Immature natural killer cell (primary cell): ENCODE data around the gene ANO4. TPM values are rescaled to one million over a fixed set of nuclear protein-coding genes. Genes with fewer than 3 reads are reported as not detected.
"Not testable (repeated sequence)": the region's sequence is repeated elsewhere in the genome, so short reads cannot be mapped to it uniquely, and the experiment has no call there.

ENCODE experiments used
- DNase-seq, 3 donors: peaks; one replicate each; pipeline ENCODE4 v3.0.0; 2022; ENCODE audit warnings: mixed read lengths in 1 of 3
- H3K27ac Mint-ChIP-seq, 6 donors: one replicate each; pipeline ENCODE4 v1.8.0; 2020; ENCODE audit warnings: mixed read lengths in 6 of 6, mild to moderate bottlenecking in 5 of 6, inconsistent platforms in 4 of 6, moderate library complexity in 3 of 6
- H3K27me3 Mint-ChIP-seq, 3 donors: one replicate each; pipeline ENCODE4 v1.8.0; 2020 to 2021; ENCODE audit warnings: low read depth in 3 of 3, mild to moderate bottlenecking in 3 of 3, mixed read lengths in 3 of 3, moderate library complexity in 3 of 3, inconsistent platforms in 1 of 3
- H3K36me3 Mint-ChIP-seq, 3 donors: one replicate each; pipeline ENCODE4 v1.8.0; 2020; ENCODE audit warnings: mixed read lengths in 3 of 3, inconsistent platforms in 2 of 3, mild to moderate bottlenecking in 2 of 3
- H3K4me1 Mint-ChIP-seq, 2 donors: one replicate each; pipeline ENCODE4 v1.8.0; 2020; ENCODE audit warnings: inconsistent platforms in 2 of 2, mild to moderate bottlenecking in 2 of 2, mixed read lengths in 2 of 2, moderate library complexity in 1 of 2
- H3K4me3 Mint-ChIP-seq, 5 donors: one replicate each; pipeline ENCODE4 v1.8.0; 2020; ENCODE audit warnings: mild to moderate bottlenecking in 5 of 5, mixed read lengths in 5 of 5, inconsistent platforms in 3 of 5, moderate library complexity in 3 of 5
- H3K9me3 Mint-ChIP-seq, 6 donors: one replicate each; pipeline ENCODE4 v1.8.0; 2020; ENCODE audit warnings: mild to moderate bottlenecking in 6 of 6, mixed read lengths in 6 of 6, inconsistent platforms in 4 of 6, moderate library complexity in 3 of 6
- polyA plus RNA-seq, 3 donors: library from polyadenylated mRNA; unstranded; fragments of 300-500 nt; fragmentation: Illumina TruSeq; gene quantifications; one replicate each; pipeline ENCODE4 v1.2.3, GENCODE V29; 2021

ANO4 gene
- polyA plus RNA-seq, 3 donors from 2014 or later, result not detected

GRCh38 chr12:101040936-101041335 is 246.4 kb downstream of the ANO4 start:
- no peak overlapping the region for H3K27ac Mint-ChIP-seq
- no peak for DNase-seq
- H3K36me3 Mint-ChIP-seq, result no peaks in the 10 kb centered on the region
- peaks cover 0 to 7% (median 4%) of the 10 kb centered on the region in 6 donors for H3K9me3 Mint-ChIP-seq
- H3K4me3 Mint-ChIP-seq, result no peak overlapping the region
- H3K4me1 Mint-ChIP-seq, result no peaks in the 10 kb centered on the region
- H3K27me3 Mint-ChIP-seq, result peaks cover 0 to 2% (median 0%) of the 10 kb centered on the region in 3 donors

- no peak for DNase-seq
- Mint-ChIP-seq H3K36me3 (no peaks in the 10 kb centered on the region), H3K27ac (no peak overlapping the region), H3K4me3 (no peak overlapping the region), H3K27me3 (peaks cover 0 to 2% (median 0%) of the 10 kb centered on the region in 3 donors), H3K9me3 (peaks cover 0 to 7% (median 4%) of the 10 kb centered on the region in 6 donors), H3K4me1 (no peaks in the 10 kb centered on the region)
These were observed 247.6 kb downstream of the ANO4 start for GRCh38 chr12:101042211-101042610.

DNA sequence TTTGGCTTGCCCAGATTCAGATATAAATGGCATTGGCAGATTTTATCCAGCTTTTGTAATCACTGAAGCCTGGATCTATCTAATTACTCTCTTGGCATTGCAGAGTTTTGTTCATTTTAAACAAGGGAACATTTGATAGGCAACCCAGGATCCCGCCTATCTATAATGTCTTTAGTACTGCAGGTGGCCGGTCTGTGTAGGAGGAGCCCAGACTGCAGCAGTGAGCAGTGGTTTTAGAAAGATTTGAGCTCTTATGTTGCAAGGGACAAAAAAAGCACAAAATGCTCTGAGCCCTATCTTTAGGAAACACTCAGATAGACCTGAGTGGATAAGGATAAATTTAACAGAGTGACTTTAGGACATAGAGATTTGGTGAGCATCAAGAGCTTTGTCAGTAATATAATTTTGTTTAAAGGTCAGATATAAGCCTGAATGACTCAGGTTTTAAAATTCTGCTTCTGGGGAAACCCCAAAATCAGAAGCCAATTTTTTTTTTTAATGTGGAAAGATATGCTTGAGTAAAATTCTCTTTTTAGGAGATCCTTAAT is 250.0 kb downstream of the ANO4 start:
- no peak for DNase-seq
- Mint-ChIP-seq H3K4me1 (no peaks in the 10 kb centered on the region), H3K27me3 (peaks cover 0 to 2% (median 1%) of the 10 kb centered on the region in 3 donors), H3K36me3 (no peaks in the 10 kb centered on the region), H3K9me3 (peaks cover 0 to 7% (median 4%) of the 10 kb centered on the region in 6 donors), H3K27ac (no peak overlapping the region), H3K4me3 (no peak overlapping the region)

DNA sequence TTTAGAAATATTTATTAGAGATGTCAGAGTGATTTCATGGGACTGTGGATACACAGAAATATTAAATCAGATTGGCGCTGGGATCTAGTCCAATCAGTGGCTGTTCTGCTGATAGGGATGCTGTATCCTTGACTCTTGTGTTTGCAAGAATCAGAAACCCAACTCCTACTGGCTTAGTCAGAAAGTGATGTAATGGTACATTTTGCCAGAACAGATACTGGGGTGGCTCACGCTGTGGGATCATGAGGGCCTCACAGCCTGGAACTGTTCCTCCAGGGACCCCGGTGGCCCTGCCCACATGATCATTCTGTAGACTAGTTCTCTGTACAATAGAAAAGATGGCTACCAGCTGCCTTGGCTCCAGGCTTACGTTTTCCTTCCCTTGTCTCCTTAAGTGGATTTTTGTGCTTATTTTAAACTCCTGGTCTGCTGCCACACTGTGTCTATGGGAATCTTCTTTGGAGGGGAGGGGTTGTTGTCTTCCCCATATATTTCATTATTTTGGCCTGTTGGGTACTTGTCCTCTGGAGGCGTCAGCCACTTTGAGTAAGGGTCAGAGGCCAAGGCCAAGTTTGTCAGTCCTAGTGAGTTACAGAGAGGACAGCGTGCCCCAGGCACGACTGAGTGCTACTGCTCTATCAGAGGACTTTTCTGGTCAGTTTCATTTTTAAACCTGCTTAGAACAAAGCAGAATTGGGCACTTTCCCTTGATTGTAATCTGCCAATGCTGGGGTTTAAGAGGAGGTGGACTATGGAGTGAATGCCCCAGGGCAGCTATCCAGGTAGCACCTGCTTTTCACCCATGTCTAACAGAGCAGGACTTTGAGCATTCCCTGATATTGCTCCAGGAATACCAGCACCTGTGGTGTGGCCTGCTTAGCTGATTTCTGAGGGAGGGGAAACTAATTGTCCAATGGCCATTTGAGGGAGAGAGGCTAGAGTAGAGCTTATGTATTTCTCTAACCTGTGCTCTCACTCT is 251.2 kb downstream of the ANO4 start:
- no peak for DNase-seq
- Mint-ChIP-seq H3K9me3 (peaks cover 0 to 7% (median 4%) of the 10 kb centered on the region in 6 donors), H3K27me3 (peaks cover 0 to 3% (median 2%) of the 10 kb centered on the region in 3 donors), H3K27ac (no peak overlapping the region), H3K36me3 (no peaks in the 10 kb centered on the region), H3K4me1 (no peaks in the 10 kb centered on the region), H3K4me3 (no peak overlapping the region)

GRCh38 chr12:101047652-101048051 is 253.1 kb downstream of the ANO4 start:
- no peak for DNase-seq
- no peaks in the 10 kb centered on the region for H3K4me1 Mint-ChIP-seq
- no peak overlapping the region for H3K4me3 Mint-ChIP-seq
- peaks cover 0 to 4% (median 2%) of the 10 kb centered on the region in 6 donors for H3K9me3 Mint-ChIP-seq
- H3K27me3 Mint-ChIP-seq, result peaks cover 0 to 3% (median 0%) of the 10 kb centered on the region in 3 donors
- H3K27ac Mint-ChIP-seq, result no peak overlapping the region
- H3K36me3 Mint-ChIP-seq, result no peaks in the 10 kb centered on the region

- Mint-ChIP-seq H3K4me3 (no peak overlapping the region), H3K27me3 (peaks cover 0 to 3% (median 0%) of the 10 kb centered on the region in 3 donors), H3K27ac (no peak overlapping the region), H3K36me3 (no peaks in the 10 kb centered on the region), H3K9me3 (peaks cover 0 to 9% (median 1%) of the 10 kb centered on the region in 6 donors), H3K4me1 (no peaks in the 10 kb centered on the region)
- DNase-seq, result no peak
These were observed 256.1 kb downstream of the ANO4 start for GRCh38 chr12:101050631-101051030.

DNA sequence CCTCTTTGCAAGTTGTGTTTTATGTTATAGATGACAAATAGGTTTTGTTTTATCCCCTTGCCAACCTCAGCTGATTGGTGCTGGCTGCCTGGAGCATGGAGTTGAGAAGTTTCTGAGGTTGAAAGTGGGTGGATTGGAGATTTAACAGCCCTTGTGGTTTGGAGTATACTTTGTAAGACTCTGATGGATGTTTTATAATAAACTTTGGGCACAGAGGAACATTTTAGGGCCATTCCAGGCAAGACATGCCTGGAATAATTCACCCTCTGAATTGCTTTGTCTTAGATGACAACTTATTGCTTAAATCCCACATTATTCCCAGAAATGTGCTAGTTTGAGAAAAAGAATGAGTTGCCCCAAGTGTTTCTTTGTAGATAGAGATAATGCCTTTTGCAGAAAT is 256.6 kb downstream of the ANO4 start:
- no peaks in the 10 kb centered on the region for H3K36me3 Mint-ChIP-seq
- H3K9me3 Mint-ChIP-seq, result peaks cover 0 to 9% (median under 1%) of the 10 kb centered on the region in 6 donors
- no peak for DNase-seq
- peaks cover 0 to 3% (median 0%) of the 10 kb centered on the region in 3 donors for H3K27me3 Mint-ChIP-seq
- H3K4me1 Mint-ChIP-seq, result no peaks in the 10 kb centered on the region
- H3K4me3 Mint-ChIP-seq, result no peak overlapping the region
- H3K27ac Mint-ChIP-seq, result no peak overlapping the region

DNA sequence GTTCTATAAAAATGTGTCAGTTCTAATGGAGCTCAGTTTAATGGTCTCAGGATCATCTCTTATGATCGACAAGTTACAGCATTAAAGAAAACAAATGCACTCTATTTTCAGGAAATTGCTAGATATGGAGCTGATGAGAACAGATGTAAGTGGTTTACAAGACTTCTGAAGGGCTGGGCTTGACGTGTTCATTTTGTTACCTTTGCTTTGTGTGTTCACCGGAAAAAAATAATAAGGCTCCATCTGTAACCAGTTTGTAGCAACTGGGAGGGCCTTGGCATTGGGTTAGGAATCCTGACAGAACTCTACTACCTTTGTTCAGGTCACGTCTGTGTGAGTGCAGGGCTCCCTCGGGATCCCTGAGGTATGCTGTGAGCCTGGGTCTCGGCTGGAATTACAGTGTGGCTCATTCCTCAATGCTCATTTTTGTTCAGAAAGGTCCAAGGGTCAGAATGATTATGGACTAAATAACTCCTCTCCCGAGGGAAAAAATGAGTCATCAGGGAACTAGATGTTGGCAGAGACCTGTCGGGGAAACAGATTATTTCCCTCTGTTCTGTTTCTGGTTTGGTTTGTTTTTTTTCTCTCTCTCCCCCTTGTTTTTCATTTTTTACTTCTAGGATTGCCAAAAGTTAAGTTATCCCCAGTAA is 257.4 kb downstream of the ANO4 start:
- Mint-ChIP-seq H3K4me3 (no peak overlapping the region), H3K9me3 (peaks cover 0 to 10% (median under 1%) of the 10 kb centered on the region in 6 donors), H3K4me1 (no peaks in the 10 kb centered on the region), H3K27me3 (peaks cover 0 to 3% (median 0%) of the 10 kb centered on the region in 3 donors), H3K36me3 (no peaks in the 10 kb centered on the region), H3K27ac (no peak overlapping the region)
- no peak for DNase-seq

GRCh38 chr12:101053203-101053602 is 258.6 kb downstream of the ANO4 start:
- H3K27ac Mint-ChIP-seq, result no peak overlapping the region
- H3K36me3 Mint-ChIP-seq, result no peaks in the 10 kb centered on the region
- DNase-seq, result no peak
- no peaks in the 10 kb centered on the region for H3K4me1 Mint-ChIP-seq
- peaks cover 0 to 2% (median 0%) of the 10 kb centered on the region in 3 donors for H3K27me3 Mint-ChIP-seq
- H3K9me3 Mint-ChIP-seq, result peaks cover 0 to 16% (median under 1%) of the 10 kb centered on the region in 6 donors
- no peak overlapping the region for H3K4me3 Mint-ChIP-seq

DNA sequence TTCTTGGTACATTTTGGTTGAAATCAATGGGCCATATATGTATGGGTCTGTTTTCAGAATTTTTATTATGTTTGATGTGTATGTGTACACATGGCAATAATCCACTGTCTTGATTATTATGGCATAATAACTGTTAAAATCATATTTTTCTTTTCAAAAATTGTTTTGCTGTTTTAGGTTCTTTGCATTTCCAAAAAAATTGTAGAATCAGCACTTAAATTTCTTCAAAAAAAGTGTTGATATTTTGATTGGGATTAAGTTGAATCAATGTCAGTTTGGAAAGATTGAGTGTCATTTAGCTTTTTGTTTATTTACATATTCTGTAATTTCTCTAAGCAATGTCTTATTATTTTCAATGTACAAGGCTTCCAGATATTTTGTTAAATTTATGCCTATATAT is 261.4 kb downstream of the ANO4 start:
- DNase-seq, result no peak
- Mint-ChIP-seq H3K9me3 (peaks cover 0 to 23% (median 4%) of the 10 kb centered on the region in 6 donors), H3K27ac (no peak overlapping the region), H3K4me1 (no peaks in the 10 kb centered on the region), H3K36me3 (no peaks in the 10 kb centered on the region), H3K4me3 (no peak overlapping the region), H3K27me3 (no peaks in the 10 kb centered on the region)

- H3K4me1 Mint-ChIP-seq, result not testable (repeated sequence)
These were observed 267.9 kb downstream of the ANO4 start for GRCh38 chr12:101062508-101062907.

DNA sequence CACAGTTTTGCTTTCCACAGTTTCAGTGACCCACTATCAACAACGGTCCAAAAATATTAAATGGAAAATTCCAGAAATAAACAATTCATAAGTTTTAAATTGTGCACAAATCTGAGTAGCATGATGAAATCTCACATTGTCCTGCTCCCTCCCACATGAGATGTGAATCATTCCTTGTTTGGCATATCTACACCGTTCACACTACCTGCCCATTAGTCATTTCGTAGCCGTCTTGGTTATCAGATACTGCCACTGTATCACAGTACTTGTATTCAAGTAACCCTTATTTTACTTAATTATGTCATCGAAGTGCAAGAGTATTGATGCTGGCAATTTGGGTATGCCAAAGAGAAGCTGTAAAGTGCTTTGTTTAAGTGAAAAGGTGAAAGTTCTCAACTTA is 270.1 kb downstream of the ANO4 start:
- no peaks in the 10 kb centered on the region for H3K36me3 Mint-ChIP-seq
- no peak for DNase-seq
- no peak overlapping the region for H3K4me3 Mint-ChIP-seq
- peaks cover 0 to 2% (median 0%) of the 10 kb centered on the region in 3 donors for H3K27me3 Mint-ChIP-seq
- no peak overlapping the region for H3K27ac Mint-ChIP-seq
- H3K4me1 Mint-ChIP-seq, result no peaks in the 10 kb centered on the region
- peaks cover 0 to 23% (median 5%) of the 10 kb centered on the region in 6 donors for H3K9me3 Mint-ChIP-seq

More at GRCh38 chr12:101062508-101062907, 267.9 kb downstream of the ANO4 start:
- not testable (repeated sequence) for H3K27me3 Mint-ChIP-seq, DNase-seq, H3K4me3 Mint-ChIP-seq, H3K36me3 Mint-ChIP-seq, H3K27ac Mint-ChIP-seq
- H3K9me3 Mint-ChIP-seq, result peaks cover 0 to 17% (median 7%) of the 10 kb centered on the region in 6 donors

DNA sequence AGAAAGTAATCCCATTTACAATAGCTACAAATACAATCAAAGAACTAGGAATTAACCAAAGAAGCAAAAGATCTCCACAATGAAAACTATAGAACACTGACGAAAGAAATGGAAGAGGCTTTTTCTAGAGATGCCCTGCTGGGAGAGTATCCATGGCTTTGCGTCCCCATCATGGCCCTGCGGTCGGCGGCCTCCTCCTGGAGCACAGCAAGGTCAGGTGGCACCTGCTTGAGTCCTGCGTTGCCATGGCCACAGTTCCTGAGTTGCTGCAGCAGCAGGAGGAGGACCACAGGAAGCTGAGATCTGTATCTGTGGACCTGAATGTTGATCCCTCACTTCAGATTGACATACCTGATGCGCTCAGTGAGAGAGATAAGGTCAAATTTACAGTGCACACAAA is 271.9 kb downstream of the ANO4 start:
- Mint-ChIP-seq H3K27me3 (peaks cover 0 to 5% (median 0%) of the 10 kb centered on the region in 3 donors), H3K27ac (no peak overlapping the region), H3K4me1 (no peaks in the 10 kb centered on the region), H3K4me3 (no peak overlapping the region), H3K9me3 (peaks cover 0 to 28% (median 5%) of the 10 kb centered on the region in 6 donors), H3K36me3 (no peaks in the 10 kb centered on the region)
- no peak for DNase-seq

- no peaks in the 10 kb centered on the region for H3K36me3 Mint-ChIP-seq
- no peak overlapping the region for H3K4me3 Mint-ChIP-seq
- H3K27ac Mint-ChIP-seq, result no peak overlapping the region
- peaks cover 0 to 5% (median 0%) of the 10 kb centered on the region in 3 donors for H3K27me3 Mint-ChIP-seq
- H3K4me1 Mint-ChIP-seq, result no peaks in the 10 kb centered on the region
- H3K9me3 Mint-ChIP-seq, result peaks cover 0 to 28% (median 5%) of the 10 kb centered on the region in 6 donors
- DNase-seq, result no peak
These were observed 273.8 kb downstream of the ANO4 start for GRCh38 chr12:101068402-101068801.
